Measurements from ENCODE around the gene SMG1.

SMG1 gene

DNA sequence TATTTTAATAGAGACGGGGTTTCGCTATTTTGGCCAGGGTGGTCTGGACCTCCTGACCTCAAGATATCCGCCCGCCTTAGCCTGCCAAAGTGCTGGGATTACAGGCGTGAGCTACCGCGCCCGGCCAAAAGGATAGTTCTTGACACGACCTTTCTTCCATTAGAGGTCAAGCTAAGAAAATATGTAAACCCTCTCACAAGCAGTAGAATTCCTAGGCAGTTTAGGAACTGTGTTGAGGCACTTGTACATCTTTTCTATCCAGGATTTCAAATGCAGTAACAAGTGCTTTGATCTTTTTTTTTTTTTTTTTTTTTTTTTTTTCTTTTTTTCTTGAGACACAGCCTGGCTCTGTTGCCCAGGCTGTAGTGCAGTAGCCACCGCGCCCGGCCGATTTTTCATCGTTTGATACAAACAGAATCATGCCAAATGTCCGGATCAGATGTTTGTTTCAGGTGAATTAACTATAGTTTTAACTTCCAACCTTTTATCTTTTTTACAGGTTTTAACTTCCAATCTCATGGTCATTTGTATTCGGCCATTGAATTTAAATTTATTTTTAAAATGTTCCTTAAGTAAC is 123.4 kb downstream of the SMG1 start:
- Histone ChIP-seq H3K27me3 (ENCODE audit: control insufficient read depth, insufficient read depth, low read length) (no peaks in the 10 kb centered on the region), H3K9me3 (ENCODE audit: control insufficient read depth, low read length) (no peaks in the 10 kb centered on the region), H3K4me3 (ENCODE audit: low read length) (no peak overlapping the region), H3K4me1 (ENCODE audit: control insufficient read depth, insufficient read depth, low read length) (peaks cover 16% of the 10 kb centered on the region), H3K36me3 (ENCODE audit: control insufficient read depth, insufficient read depth, low read length) (no peaks in the 10 kb centered on the region), H3K9ac (ENCODE audit: low read length) (no peak overlapping the region)

DNA sequence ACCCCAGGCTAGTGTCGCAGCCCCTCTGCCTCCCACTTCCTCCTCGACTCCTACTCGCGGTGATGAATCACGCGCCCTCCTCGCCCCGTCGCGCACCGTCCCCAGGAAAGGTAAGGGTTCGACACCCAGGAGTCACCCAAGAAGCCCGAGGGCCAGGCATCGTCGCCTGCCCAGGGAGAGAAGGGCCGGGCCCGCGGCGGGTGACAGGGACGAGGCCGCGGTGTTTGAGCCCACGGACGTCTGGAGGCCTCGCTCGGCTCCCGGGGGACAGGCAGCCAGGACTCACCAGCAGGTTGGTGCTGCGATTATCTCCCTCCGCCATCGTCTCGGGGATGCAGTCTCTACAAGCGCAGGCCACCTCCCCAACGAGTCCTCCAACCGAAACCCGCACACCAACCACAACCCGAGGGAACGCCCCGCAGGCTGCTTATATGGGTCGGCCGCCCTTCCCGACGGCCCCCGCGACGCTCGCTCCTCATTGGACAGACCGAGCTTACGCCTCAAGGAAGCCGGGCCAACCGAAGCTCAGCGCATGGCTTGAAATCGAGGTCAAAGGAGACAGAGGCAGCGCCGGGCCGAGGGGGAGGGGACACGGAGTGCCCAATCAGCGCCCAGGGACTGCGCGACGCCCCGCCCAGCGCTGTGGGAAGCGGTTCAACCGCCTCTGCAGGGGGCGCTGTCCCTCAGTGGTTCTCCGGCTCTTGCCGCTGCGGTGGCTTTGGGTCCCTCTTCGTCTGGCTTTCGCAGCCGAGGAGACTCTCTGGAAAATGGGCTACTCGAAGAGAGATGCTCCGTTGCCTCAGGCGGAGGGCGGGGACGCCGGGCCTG is 124.8 kb downstream of the SMG1 start, which contains the start of gene ARL6IP1:
TSS of gene ARL6IP1 (minus strand) at position 405 of the 828 bp plus-strand sequence. CDS start at position 322, 83 bp downstream.
- Histone ChIP-seq H3K9me3 (ENCODE audit: control insufficient read depth, low read length) (no peaks in the 10 kb centered on the region), H3K9ac (ENCODE audit: low read length) (peak within 1 kb of the TSS; percentile 96), H3K36me3 (ENCODE audit: control insufficient read depth, insufficient read depth, low read length) (no peaks in the 10 kb centered on the region), H3K4me3 (ENCODE audit: low read length) (peak within 1 kb of the TSS; percentile 83), H3K27me3 (ENCODE audit: control insufficient read depth, insufficient read depth, low read length) (no peaks in the 10 kb centered on the region), H3K4me1 (ENCODE audit: control insufficient read depth, insufficient read depth, low read length) (peaks cover 16% of the 10 kb centered on the region)

DNA sequence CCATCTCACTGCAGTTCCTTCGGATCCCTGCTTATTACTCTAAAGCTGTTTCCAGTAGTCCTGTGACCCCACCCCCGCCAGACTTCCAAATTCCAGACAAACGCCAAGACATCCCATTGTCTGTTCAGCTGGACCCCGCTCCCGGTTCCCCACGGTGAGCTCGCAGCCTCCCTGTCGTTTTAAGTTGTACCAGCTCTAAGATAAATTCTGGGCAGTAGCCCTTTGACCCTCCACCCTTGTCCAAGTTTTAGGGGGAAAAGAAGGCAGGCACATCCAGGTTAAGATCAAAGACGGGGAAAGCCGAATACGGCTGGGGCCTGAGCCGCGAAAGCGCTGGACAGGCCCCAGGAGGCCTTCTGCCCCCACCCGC is 125.4 kb downstream of the SMG1 start:
- H3K4me1 ChIP-seq (ENCODE audit: control insufficient read depth, insufficient read depth, low read length) = peaks cover 16% of the 10 kb centered on the region

DNA sequence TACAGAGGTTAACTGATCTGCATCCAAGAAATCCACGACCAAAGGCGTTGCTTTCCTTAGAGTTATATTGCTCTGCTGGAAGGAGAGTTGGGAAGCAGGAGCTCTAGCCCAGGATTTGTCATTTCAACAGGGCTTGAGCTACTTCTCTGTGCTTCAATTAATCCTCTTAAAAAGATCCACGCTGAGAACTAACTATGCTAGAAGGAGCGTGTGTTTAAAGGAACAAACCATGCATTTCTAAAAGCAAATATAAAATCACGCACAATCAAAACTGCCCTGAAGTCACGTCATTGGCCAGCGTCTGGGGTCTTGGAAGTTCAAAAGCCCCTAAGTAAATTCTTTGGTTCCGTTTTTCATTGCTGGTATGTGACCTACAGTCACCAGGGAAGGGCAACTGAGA is 125.9 kb downstream of the SMG1 start:
- H3K4me3 ChIP-seq (ENCODE audit: low read length) = peak overlapping the region; percentile 83
- no peaks in the 10 kb centered on the region for H3K36me3 ChIP-seq (ENCODE audit: control insufficient read depth, insufficient read depth, low read length)
- H3K4me1 ChIP-seq (ENCODE audit: control insufficient read depth, insufficient read depth, low read length) = peaks cover 16% of the 10 kb centered on the region
- H3K27me3 ChIP-seq (ENCODE audit: control insufficient read depth, insufficient read depth, low read length) = no peaks in the 10 kb centered on the region
- H3K9me3 ChIP-seq (ENCODE audit: control insufficient read depth, low read length) = no peaks in the 10 kb centered on the region
- H3K9ac ChIP-seq (ENCODE audit: low read length) = peak overlapping the region; percentile 96

More for the DNA sequence above, 125.4 kb downstream of the SMG1 start:
- H3K9ac ChIP-seq (ENCODE audit: low read length) = peak overlapping the region; percentile 96
- H3K36me3 ChIP-seq (ENCODE audit: control insufficient read depth, insufficient read depth, low read length) = no peaks in the 10 kb centered on the region
- no peaks in the 10 kb centered on the region for H3K27me3 ChIP-seq (ENCODE audit: control insufficient read depth, insufficient read depth, low read length)
- H3K9me3 ChIP-seq (ENCODE audit: control insufficient read depth, low read length) = no peaks in the 10 kb centered on the region
- peak overlapping the region; percentile 83 for H3K4me3 ChIP-seq (ENCODE audit: low read length)

DNA sequence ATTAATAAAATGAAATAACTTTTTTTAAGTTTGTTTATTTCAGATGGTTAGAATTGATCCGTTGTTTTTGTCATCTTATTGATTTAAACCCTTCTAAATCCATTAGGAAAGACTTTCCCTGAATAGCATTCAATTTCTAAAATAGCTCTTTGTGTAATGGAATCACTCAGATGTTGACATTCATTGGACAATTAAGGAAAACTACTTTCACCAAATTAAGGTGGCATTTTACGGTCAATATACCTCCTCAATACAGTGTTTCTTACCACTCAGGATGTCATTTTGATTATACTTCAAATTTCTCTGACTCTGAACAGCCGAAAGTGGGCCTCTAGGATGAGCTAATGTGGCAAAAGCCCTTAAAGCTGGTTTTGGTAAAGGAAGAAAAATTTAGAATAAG is 126.7 kb downstream of the SMG1 start:
- Histone ChIP-seq H3K9ac (ENCODE audit: low read length) (peak overlapping the region; percentile 96), H3K9me3 (ENCODE audit: control insufficient read depth, low read length) (no peaks in the 10 kb centered on the region), H3K27me3 (ENCODE audit: control insufficient read depth, insufficient read depth, low read length) (no peaks in the 10 kb centered on the region), H3K4me1 (ENCODE audit: control insufficient read depth, insufficient read depth, low read length) (peaks cover 16% of the 10 kb centered on the region), H3K4me3 (ENCODE audit: low read length) (no peak overlapping the region), H3K36me3 (ENCODE audit: control insufficient read depth, insufficient read depth, low read length) (no peaks in the 10 kb centered on the region)

DNA sequence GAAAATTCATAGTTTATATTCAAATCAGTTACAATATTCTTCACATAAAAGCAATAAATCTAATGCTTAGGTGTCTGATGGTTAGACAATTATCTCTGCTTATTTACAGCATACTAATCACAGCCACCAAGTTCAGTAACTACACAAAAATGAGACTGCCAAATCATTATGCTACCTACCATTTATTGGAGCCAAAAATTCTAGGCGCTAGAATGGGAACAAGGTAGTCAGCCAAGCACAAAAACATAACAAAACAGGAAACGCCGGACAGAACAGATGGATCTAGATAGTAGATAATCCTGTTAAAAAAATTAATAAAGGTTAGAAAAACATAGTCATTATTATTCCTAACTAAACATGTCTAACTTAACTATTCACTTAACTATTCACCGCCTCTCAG is 128.5 kb downstream of the SMG1 start:
- H3K9ac ChIP-seq (ENCODE audit: low read length) = no peak overlapping the region

DNA sequence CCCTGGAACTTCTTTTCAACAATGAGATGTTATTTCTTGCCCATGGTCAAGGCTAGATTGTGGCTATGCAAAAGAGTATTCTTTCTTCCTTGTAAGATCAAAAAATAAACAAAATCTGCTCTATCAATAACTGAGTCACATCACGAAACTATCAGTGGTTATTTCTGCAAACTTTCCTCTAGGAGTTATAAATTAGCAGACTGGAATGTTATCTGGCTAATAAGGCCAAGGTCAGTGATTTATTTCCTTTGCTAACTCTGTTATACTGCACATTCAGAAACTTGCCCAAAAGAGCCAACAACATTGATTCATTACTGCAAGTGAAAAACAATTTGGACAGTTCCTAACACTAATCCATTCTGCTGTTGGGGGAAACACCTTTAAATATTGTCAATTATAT is 129.8 kb downstream of the SMG1 start:
- Histone ChIP-seq H3K36me3 (ENCODE audit: control insufficient read depth, insufficient read depth, low read length) (no peaks in the 10 kb centered on the region), H3K9ac (ENCODE audit: low read length) (no peak overlapping the region), H3K4me1 (ENCODE audit: control insufficient read depth, insufficient read depth, low read length) (peaks cover 26% of the 10 kb centered on the region), H3K9me3 (ENCODE audit: control insufficient read depth, low read length) (no peaks in the 10 kb centered on the region), H3K27me3 (ENCODE audit: control insufficient read depth, insufficient read depth, low read length) (no peaks in the 10 kb centered on the region), H3K4me3 (ENCODE audit: low read length) (no peak overlapping the region)

More for the DNA sequence above, 128.5 kb downstream of the SMG1 start:
- Histone ChIP-seq H3K4me1 (ENCODE audit: control insufficient read depth, insufficient read depth, low read length) (peaks cover 17% of the 10 kb centered on the region), H3K27me3 (ENCODE audit: control insufficient read depth, insufficient read depth, low read length) (no peaks in the 10 kb centered on the region), H3K36me3 (ENCODE audit: control insufficient read depth, insufficient read depth, low read length) (no peaks in the 10 kb centered on the region), H3K9me3 (ENCODE audit: control insufficient read depth, low read length) (no peaks in the 10 kb centered on the region), H3K4me3 (ENCODE audit: low read length) (no peak overlapping the region)

DNA sequence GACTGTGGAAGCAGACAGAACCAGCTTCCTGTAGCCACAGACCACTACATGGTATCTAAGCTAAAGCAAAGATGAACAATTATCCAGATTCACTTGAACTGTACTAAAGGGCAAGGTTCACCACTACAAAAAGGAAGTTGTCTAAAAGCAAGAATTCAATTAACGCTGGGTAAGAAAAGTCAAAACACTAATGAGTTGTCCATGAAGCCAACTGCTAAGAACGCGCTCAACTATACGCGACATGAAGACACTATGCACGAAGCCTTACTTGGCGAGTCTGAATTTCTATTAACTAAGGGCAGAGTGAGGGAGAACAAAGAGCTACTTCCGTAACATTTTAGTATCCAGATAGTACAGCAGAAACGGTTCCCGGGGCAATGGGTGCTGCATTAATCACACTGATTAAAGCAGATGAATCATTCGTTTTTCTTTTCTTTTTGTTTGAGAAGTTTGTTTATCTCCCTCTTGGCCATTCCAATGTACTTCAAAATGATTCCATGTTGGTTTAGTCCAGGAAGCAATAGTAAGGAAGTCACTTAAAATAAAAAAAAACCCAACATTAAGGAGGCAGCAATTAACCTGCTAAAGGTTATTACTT is 133.3 kb downstream of the SMG1 start:
- Histone ChIP-seq H3K9me3 (ENCODE audit: control insufficient read depth, low read length) (no peaks in the 10 kb centered on the region), H3K9ac (ENCODE audit: low read length) (no peak overlapping the region), H3K27me3 (ENCODE audit: control insufficient read depth, insufficient read depth, low read length) (no peaks in the 10 kb centered on the region), H3K4me1 (ENCODE audit: control insufficient read depth, insufficient read depth, low read length) (peaks cover 22% of the 10 kb centered on the region), H3K36me3 (ENCODE audit: control insufficient read depth, insufficient read depth, low read length) (no peaks in the 10 kb centered on the region), H3K4me3 (ENCODE audit: low read length) (no peak overlapping the region)

DNA sequence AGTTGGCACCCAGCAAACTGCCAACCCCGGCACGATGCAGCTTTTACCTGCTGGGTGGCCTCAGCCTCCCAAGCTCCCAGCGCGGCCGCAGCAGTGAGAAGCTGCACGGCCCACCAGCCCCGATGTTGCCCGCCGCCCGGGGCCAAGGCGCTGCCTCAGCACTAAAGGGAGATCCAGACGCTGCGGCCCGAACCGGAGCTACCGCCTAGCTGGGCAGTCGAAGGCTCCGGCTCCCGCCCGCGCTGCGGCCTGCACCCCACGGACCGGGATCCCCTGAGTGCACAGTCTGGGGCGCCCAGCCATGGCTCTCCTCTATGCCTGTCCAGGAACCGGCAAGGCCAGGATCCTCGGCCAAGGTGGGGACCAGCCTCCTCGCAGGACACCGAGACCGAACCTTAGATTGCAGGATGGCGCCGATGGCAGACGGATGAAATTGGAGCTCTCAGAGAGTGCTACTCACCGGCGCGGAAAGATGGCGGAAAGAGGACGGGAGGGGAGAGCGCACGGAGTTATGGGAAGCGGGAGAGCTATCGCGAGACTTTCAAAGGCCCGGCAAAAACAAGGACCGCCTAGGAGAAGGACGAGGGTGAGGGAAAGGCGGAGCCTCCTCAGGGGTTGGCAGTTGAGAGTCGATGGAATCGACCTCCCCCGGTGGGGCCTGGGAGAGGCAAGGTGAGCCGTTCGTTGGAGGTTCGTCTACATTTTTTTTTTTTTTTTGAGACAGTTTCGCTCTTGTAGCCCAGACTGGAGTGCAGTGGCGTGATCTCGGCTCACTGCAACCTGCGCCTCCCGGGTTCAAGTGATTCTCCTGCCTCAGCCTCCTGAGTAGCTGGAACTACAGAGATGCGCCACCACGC is 136.1 kb downstream of the SMG1 start, which contains the start of gene RPS15A:
TSS of gene RPS15A (minus strand) at position 485 of the 857 bp plus-strand sequence. CDS start 1,221 bp downstream, outside the sequence.
- Histone ChIP-seq H3K36me3 (ENCODE audit: control insufficient read depth, insufficient read depth, low read length) (peaks cover 5% of the 10 kb centered on the region), H3K9ac (ENCODE audit: low read length) (peak within 1 kb of the TSS; percentile 89), H3K9me3 (ENCODE audit: control insufficient read depth, low read length) (no peaks in the 10 kb centered on the region), H3K4me1 (ENCODE audit: control insufficient read depth, insufficient read depth, low read length) (peaks cover 31% of the 10 kb centered on the region), H3K27me3 (ENCODE audit: control insufficient read depth, insufficient read depth, low read length) (no peaks in the 10 kb centered on the region), H3K4me3 (ENCODE audit: low read length) (peak within 1 kb of the TSS; percentile 98)

DNA sequence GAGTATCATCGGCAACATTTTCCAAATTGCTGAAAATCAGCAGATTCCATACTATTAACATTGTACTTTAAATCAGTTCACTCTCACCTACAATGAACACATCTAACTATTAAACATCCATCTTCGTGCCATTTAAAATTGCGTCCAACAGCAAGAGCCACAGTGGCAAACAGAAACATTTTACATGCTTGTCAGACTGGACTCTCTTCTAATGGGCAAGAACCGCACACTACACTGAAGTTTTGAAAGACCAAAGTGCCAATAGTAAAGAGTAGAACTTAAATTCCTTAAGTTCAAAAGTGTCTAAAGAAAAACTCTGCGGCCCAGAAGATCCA is 136.7 kb downstream of the SMG1 start:
- H3K36me3 ChIP-seq (ENCODE audit: control insufficient read depth, insufficient read depth, low read length) = peaks cover 5% of the 10 kb centered on the region
- H3K27me3 ChIP-seq (ENCODE audit: control insufficient read depth, insufficient read depth, low read length) = no peaks in the 10 kb centered on the region
- peak overlapping the region; percentile 89 for H3K9ac ChIP-seq (ENCODE audit: low read length)
- no peaks in the 10 kb centered on the region for H3K9me3 ChIP-seq (ENCODE audit: control insufficient read depth, low read length)
- H3K4me1 ChIP-seq (ENCODE audit: control insufficient read depth, insufficient read depth, low read length) = peaks cover 31% of the 10 kb centered on the region
- H3K4me3 ChIP-seq (ENCODE audit: low read length) = peak overlapping the region; percentile 98

DNA sequence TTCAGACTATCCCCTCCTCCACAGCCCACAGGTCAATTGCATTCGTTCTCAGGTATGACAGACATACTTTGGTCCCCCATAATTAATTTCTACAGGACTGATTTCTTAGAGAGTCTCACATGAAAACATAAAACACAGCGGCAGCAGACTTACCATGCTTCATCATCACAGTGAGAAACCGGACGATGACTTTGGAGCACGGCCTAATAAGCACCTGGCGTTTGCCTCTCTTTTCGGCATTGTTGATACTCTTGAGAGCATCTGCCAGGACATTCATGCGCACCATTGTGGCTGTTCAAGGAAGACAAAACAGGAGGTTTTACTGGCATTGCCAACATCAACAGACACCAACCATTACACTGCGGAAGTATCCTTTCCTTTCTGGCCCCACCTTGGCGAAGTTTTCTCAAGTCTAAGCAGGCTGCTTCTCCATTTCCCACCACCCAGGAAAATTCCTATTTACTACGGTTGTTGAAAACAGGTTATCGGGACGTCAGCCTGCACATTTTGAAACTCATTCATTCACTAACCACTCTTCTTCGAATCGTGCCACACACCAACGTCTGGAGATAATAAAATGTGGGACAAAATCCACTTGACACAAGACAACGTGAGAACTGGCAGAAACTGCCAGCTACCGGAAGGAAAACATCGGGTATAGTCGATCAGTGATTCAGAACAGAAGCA is 137.2 kb downstream of the SMG1 start:
- H3K4me1 ChIP-seq (ENCODE audit: control insufficient read depth, insufficient read depth, low read length) = peaks cover 31% of the 10 kb centered on the region
- peak overlapping the region; percentile 98 for H3K4me3 ChIP-seq (ENCODE audit: low read length)
- H3K36me3 ChIP-seq (ENCODE audit: control insufficient read depth, insufficient read depth, low read length) = peaks cover 5% of the 10 kb centered on the region
- H3K9ac ChIP-seq (ENCODE audit: low read length) = peak overlapping the region; percentile 89
- H3K27me3 ChIP-seq (ENCODE audit: control insufficient read depth, insufficient read depth, low read length) = no peaks in the 10 kb centered on the region
- no peaks in the 10 kb centered on the region for H3K9me3 ChIP-seq (ENCODE audit: control insufficient read depth, low read length)

Data from mucosa of stomach (tissue), 1 donor.